Measurements from ENCODE around the gene RBM20. TPM values are rescaled to one million over a fixed set of nuclear protein-coding genes. Genes with fewer than 3 reads are reported as not detected.

The RBM20 gene
- total and polyA plus RNA-seq, 2 of the 13 experiments (the other 11 are each of a cell fraction or from before 2014, with no cell fraction given) = 0.02 to 0.22 TPM

DNA sequence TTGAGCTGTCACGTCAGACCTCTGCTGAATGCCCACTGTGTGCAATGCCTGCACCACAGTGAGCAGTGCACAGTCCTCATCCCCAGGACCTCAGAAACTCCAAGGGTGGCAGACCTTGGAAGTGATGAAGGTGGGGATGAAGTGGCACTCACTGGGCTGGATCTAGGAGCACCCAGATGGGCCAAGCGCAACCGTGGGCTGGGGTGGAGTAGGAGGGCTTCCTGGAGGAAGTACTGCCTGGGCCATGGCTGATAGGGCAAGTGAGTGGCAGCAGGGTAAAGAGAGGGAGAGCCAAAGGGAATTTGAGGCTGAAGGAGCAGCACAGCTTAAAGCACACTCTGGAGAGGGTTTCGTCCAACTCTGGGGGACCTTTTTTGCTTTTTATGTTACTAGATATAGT lies 52.3 kb downstream of the RBM20 start (continued):
- TF ChIP-seq, protein P1, sequence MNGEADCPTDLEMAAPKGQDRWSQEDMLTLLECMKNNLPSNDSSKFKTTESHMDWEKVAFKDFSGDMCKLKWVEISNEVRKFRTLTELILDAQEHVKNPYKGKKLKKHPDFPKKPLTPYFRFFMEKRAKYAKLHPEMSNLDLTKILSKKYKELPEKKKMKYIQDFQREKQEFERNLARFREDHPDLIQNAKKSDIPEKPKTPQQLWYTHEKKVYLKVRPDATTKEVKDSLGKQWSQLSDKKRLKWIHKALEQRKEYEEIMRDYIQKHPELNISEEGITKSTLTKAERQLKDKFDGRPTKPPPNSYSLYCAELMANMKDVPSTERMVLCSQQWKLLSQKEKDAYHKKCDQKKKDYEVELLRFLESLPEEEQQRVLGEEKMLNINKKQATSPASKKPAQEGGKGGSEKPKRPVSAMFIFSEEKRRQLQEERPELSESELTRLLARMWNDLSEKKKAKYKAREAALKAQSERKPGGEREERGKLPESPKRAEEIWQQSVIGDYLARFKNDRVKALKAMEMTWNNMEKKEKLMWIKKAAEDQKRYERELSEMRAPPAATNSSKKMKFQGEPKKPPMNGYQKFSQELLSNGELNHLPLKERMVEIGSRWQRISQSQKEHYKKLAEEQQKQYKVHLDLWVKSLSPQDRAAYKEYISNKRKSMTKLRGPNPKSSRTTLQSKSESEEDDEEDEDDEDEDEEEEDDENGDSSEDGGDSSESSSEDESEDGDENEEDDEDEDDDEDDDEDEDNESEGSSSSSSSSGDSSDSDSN (CRISPR knock-in tag; IDR thresholded peaks at IDR 0.05) = no peak
- TF ChIP-seq ZBTB1 (CRISPR knock-in tag; IDR thresholded peaks at IDR 0.05; ENCODE audit: borderline replicate concordance) (no peak), FOSL1 (CRISPR knock-in tag; IDR thresholded peaks at IDR 0.05; ENCODE audit: borderline replicate concordance) (no peak), ZNF282 (IDR thresholded peaks at IDR 0.05; ENCODE audit: partially characterized antibody) (no peak), ZMYM3 (CRISPR knock-in tag; IDR thresholded peaks at IDR 0.05) (no peak), ZNF891 (CRISPR knock-in tag; IDR thresholded peaks at IDR 0.05) (no peak), TSC22D2 (CRISPR knock-in tag; IDR thresholded peaks at IDR 0.05; ENCODE audit: borderline replicate concordance) (no peak), ESRRA (CRISPR knock-in tag; IDR thresholded peaks at IDR 0.05; ENCODE audit: low read depth) (no peak), ATM (IDR thresholded peaks at IDR 0.05; ENCODE audit: borderline replicate concordance) (no peak), ZNF549 (CRISPR knock-in tag; IDR thresholded peaks at IDR 0.05) (no peak)
- TF ChIP-seq, protein P2, sequence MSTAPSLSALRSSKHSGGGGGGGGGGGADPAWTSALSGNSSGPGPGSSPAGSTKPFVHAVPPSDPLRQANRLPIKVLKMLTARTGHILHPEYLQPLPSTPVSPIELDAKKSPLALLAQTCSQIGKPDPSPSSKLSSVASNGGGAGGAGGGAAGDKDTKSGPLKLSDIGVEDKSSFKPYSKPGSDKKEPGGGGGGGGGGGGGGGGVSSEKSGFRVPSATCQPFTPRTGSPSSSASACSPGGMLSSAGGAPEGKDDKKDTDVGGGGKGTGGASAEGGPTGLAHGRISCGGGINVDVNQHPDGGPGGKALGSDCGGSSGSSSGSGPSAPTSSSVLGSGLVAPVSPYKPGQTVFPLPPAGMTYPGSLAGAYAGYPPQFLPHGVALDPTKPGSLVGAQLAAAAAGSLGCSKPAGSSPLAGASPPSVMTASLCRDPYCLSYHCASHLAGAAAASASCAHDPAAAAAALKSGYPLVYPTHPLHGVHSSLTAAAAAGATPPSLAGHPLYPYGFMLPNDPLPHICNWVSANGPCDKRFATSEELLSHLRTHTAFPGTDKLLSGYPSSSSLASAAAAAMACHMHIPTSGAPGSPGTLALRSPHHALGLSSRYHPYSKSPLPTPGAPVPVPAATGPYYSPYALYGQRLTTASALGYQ (CRISPR knock-in tag; IDR thresholded peaks at IDR 0.05) = no peak
- TF ChIP-seq, protein P3, sequence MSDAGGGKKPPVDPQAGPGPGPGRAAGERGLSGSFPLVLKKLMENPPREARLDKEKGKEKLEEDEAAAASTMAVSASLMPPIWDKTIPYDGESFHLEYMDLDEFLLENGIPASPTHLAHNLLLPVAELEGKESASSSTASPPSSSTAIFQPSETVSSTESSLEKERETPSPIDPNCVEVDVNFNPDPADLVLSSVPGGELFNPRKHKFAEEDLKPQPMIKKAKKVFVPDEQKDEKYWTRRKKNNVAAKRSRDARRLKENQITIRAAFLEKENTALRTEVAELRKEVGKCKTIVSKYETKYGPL (CRISPR knock-in tag; IDR thresholded peaks at IDR 0.05) = no peak
